Lower leg skin (tissue), 4 donors: ENCODE results near the gene FHOD3. TPM values are rescaled to one million over a fixed set of nuclear protein-coding genes. Genes with fewer than 3 reads are reported as not detected.

Source experiments
- DNase-seq, 2 donors: peaks; one replicate each; pipeline ENCODE4 v3.0.0-alpha.2; 2019; ENCODE audit warnings: low spot score in 2 of 2
- H3K4me3 ChIP-seq: fragments of 200-600 bp; sonication (generic); 2 replicates; pipeline ENCODE4 v1.5.1; 2017; ENCODE audit warnings: mild to moderate bottlenecking, low read depth; ENCODE audit not compliant: poor library complexity, severe bottlenecking
- CTCF ChIP-seq, 3 donors: fragments of 450-650 bp; IDR thresholded peaks; one replicate each; pipeline ENCODE4 v1.5.1; 2016; ENCODE audit warnings: antibody characterized with exemption in 3 of 3, mild to moderate bottlenecking in 3 of 3, moderate library complexity in 2 of 3
- POLR2A ChIP-seq, 2 donors: fragments of 450-650 bp; IDR thresholded peaks; one replicate each; pipeline ENCODE4 v1.6.1; 2016 to 2017; ENCODE audit warnings: antibody characterized with exemption in 2 of 2, mild to moderate bottlenecking in 1 of 2, moderate library complexity in 1 of 2
- WGBS, 2 donors: methylation state at CpG; one replicate each; pipeline ENCODE4 v1.1.5; 2018; 5-methylcytosine and 5-hydroxymethylcytosine counted together
- intact Hi-C: fragments of 100-400 bp; cut with DNase I; formaldehyde crosslinking; loops from one replicate; pipeline ENCODE4 v1.15.0; 2023; ENCODE audit warnings: low total_unique reads
- total RNA-seq, 4 donors: library from RNA; depleted of rRNA; stranded (reverse); fragments of >200 nt; gene quantifications; one replicate each; pipeline ENCODE4 v1.1.0, GENCODE V29; 2016

The FHOD3 gene
- total RNA-seq, 4 donors from 2014 or later: 5.3 to 15.1 (median 7.8) TPM

DNA sequence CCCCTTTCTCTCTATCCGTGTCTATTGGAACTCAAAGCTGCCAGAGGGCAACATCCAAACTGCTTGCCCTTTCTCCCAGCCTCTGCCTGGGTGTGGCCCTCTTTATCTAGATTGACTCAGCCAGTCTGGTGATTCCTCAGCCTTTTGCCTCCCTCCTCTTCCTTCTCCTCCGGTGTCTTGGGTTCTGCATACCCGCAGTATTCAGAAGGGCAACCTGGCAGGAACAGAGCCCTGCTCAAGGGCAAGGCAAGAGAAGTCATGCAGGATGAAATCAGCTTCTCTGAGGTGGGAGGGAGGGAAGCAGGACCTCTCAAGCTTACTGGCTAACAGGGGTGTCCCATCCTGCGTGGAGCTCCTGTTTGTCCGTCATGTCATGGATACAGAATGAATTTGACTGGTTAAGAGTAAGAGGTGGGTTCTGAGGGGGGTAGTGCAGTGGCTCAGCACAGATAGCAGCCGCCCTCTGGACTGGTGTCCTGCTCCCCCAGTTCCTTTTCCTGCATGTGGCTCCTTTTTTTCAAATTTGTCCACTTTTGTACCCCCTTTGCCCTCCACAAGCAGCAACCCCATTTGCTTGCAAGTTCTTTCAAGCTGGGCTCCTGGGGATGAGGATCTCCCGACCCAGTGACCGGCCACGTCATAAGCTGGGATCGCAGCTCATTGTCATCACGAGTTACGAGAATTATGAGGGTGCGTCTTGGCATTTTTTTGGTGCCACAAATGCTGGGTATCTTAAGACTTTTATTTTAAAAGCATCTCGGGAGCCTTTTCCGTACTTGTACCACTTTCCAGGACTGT, 154.1 kb downstream of the FHOD3 start:
- intact Hi-C loops: no loop called here
- H3K4me3 ChIP-seq: no peak overlapping the region
- DNase-seq: no peak
- TF ChIP-seq POLR2A (IDR thresholded peaks at IDR 0.05) (no peak), CTCF (IDR thresholded peaks at IDR 0.05) (no peak)
- 81 to 82% methylated on average over 15 of the region's 15 CpGs for WGBS, 2 donors

GRCh38 chr18:36454245-36454644, 156.7 kb downstream of the FHOD3 start:
- WGBS, 2 donors: 63 to 65% methylated on average over 2 of the region's 2 CpGs
- no peak overlapping the region for H3K4me3 ChIP-seq
- no peak for TF ChIP-seq CTCF (IDR thresholded peaks at IDR 0.05)
- no peak for TF ChIP-seq POLR2A (IDR thresholded peaks at IDR 0.05)
- intact Hi-C loops: no loop called here
- no peak for DNase-seq

DNA sequence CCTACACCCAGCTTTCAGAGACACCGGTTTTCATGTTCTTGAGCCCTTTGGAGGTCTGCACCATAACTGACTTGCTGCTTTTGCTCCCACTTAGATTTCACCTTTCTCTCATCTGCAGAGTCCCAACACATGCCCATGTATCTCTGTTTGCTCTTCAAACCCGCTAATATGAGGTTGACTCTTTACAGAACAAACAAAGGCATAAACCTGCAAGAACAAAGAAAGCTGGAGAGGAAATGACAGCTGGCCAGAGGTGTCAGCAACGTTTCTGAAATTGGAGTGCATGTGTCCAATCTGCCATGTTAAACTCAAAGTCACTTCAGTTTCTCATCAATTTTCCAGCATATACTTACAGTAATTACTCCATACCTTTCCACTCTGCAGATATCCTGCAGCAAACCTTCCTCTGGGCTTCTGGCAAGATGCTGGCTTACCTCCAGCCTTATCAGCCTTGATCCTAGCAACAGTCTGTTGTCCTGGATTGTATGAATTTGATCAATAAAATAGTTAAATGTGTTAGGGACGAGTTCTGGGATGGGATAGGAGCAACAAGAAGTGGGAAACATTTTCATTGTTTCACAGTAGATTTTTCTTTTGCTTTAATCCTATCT, 157.4 kb downstream of the FHOD3 start:
- 55 to 62% methylated on average over 4 of the region's 4 CpGs for WGBS, 2 donors
- no peak overlapping the region for H3K4me3 ChIP-seq
- TF ChIP-seq CTCF (IDR thresholded peaks at IDR 0.05) (no peak), POLR2A (IDR thresholded peaks at IDR 0.05) (no peak)
- intact Hi-C loops: no loop called here
- no peak for DNase-seq

GRCh38 chr18:36455931-36456330, 158.4 kb downstream of the FHOD3 start:
- intact Hi-C loops: no loop called here
- TF ChIP-seq POLR2A (IDR thresholded peaks at IDR 0.05) (no peak), CTCF (IDR thresholded peaks at IDR 0.05) (no peak)
- DNase-seq: no peak
- 85 to 95% methylated on average over 4 of the region's 4 CpGs for WGBS, 2 donors
- H3K4me3 ChIP-seq: no peak overlapping the region

GRCh38 chr18:36456622-36457021, 159.1 kb downstream of the FHOD3 start:
- WGBS, 2 donors: 56 to 87% methylated on average over 1 of the region's 1 CpG
- intact Hi-C loops: no loop called here
- DNase-seq: no peak
- H3K4me3 ChIP-seq: no peak overlapping the region
- TF ChIP-seq POLR2A (IDR thresholded peaks at IDR 0.05) (no peak), CTCF (IDR thresholded peaks at IDR 0.05) (no peak)
